ENCODE results near the gene TMIGD1.

Gene TMIGD1

DNA sequence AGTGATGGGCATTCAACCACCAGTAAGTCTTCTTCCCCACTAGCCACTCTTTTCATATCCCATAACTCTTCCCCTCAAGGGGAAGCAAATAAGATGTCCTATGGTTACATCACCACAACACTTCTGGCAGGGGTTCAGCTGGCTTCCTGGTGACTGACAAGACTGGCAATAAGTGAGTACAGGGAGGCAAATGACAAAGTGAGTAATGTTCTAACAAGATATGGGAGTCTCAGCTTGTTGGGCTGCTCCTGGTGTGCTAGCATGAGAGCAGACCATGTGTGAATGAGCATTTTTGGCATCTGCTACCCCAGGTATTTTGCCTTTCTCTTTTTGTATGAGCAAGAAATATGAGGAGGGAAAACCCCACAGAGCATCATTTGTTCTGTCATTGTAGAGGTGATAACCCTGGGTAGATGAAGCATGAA, 9.9 kb downstream of the TMIGD1 start:
- peak; percentile 50 for DNase-seq

DNA sequence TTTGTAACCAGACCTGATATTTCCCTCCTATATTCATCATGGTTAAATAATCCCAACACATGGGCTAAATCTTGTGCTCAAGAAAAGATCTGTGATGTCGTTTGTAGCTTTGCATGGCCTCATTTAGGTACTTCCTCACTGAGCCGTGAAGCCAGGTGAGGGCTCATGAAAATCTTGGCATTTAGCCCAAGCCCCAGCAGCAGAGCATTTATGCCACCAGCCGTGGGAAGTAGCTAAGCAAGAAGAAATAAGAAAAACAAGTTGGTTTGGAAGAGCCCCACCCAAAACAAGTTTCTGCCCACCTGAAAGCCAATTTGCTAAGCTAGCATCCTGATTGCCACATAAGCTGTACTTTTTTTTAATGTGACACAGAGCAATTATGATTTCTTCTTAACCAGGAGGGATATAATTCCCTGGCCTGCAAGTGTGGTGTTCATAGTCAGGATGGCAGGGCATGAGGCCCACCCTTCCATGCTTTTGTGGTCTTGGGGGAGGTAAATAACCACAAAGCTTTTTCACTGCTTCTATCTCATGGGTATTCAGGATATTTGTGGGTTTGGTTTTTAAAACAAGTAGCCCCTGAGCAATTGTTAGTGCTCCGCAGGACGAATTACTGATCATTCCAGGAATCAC, 10.5 kb downstream of the TMIGD1 start:
- DNase-seq, result no peak

DNA sequence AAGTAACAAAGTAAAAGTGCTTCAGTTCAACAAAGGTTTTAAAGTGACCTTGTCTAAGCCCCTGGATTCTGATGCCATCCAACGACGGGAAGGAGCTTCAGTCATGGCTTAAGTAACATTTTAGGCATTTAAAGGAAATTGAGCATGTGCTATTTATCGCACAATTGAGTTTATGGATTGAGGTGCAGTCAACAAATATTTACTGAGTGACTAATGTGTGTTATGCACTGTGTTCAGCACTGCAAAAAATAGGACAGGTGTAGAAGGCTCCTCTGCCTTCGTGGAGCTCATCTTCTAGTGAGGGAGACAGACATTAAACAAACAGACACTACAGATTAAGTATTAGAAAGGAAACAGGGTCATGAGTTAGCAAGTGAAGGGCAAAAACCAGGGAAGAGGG, 12.5 kb downstream of the TMIGD1 start:
- no peak for DNase-seq

DNA sequence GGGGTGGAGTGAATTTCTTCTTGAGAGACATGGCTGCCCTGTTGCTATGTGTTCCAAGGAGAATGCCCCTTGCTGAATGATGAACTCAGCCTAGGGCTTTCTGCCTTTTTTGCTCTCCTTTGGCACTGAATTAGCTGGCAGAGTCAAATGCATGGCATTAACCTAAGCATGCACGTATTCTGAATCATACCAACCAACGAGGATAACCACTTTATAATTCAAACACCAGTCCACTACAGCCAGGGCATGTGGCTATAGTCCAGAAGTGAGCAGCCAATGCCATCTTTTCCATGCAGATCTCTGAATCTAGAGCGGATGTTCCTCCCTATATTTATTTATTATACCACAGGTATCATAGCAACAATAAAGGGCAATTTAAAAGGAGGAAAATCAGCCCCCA, 15.7 kb downstream of the TMIGD1 start:
- no peak for DNase-seq

DNA sequence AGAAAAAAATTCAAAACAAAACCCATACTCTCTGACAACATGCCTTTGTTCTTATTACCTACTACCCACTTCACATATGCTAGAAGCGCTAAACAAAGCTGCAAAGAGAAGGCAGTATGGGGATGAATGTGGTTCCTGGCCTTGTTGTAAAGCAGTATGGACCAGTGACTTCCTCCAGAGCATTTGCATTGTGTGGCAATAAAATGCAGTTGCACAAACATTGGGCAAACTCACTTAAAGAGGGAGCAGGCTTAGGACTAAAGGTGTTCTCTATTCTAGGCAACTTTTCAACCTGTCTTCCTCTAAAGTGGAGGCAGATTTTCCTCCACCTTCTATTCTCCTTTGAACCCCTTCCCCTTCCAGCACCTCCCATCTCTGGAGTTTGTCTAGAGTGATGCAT, 17.1 kb downstream of the TMIGD1 start:
- no peak for DNase-seq

DNA sequence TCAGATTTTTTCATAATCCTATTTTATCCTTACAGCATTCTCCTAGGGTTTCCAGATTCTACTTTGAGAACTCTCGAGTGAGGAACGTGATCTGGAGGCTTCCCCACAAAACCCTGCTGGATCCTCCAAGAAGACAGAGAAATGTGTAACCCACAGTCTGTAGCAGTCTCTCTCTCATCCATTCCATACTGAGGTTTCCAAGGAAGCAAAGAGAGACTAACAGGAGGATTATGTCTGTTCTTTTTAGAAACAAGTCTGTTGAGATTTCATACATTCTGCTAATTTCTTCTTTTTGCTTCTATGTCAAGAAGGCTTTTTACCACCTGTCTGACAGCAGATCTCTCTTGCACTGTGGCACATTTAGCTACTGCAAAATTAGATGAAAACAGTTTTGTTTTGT, 18.8 kb downstream of the TMIGD1 start:
- DNase-seq, result no peak

DNA sequence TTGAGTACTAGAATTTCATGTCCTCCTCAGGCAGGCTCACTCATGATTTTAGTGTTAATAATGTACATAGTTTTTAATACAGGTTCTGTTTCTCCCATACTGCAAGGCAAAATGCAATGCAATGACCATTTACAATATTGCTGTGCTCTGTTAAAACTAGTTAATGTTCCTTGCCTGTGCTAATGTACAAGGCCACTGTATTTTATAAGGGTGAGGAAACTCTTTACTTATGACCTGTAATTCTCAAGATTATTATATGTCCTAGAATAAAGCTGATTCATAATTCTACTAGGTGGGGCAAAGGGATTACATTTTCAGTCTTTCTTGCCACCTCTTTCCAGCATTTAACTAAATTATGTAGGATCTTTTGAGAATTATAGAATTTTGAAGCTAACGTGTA, 19.4 kb downstream of the TMIGD1 start:
- DNase-seq, result no peak

DNA sequence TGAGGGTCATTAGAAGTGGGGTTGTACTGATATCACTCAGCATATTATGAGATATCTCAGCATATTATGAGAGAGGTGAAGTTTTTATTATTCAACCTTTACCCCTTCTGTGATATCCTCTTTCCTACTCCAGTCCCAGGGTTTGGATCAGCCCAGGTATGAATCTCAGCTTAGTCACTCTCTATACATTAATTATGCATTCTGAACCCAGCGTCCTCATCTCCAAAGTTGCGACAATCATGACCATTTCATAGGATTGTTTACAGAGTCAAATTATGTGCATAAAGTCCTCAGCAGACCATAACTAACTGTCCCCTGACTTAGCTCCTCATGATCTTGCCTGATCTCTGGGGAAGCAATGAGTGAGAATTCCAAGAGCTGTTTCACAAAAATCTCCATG, 21.6 kb downstream of the TMIGD1 start:
- DNase-seq, result no peak

DNA sequence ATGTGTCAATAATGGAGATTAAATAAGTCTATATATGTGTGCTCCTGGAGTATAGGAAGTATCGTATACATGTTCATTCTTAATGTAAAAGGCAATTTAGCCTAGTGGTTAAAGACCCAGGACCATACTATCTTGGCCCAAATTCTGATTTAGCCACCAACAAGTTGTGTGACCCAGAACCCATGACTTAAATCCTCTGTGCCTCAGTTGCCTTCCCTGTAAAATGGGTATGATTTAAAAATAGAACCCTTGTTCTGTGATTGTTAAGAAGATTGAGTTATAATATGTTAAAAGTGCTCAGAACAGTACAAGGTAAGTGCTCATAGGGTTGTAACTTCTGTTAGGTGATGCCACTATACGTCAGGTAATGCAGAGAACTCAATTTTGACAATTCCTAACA, 23.3 kb downstream of the TMIGD1 start:
- DNase-seq, result no peak

DNA sequence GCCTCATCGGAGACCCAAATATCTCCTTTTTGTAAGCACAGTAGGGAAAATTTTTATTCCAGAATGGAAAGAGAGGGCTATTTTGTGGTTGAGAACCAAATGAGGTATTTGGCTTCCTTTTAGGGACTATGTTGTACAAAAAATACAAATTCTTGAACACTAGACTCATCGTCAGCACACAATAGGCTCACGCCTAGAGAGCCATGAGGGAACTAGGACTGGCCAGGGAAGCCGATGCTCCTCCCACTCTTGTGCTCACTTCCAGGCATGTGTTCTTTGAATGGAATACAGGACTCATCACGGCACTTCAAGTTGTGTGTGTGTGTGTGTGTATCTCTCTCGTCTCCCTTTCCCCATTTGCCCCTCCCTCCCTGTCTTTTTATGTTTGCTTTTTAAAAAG, 24.3 kb downstream of the TMIGD1 start:
- DNase-seq, result no peak

DNA sequence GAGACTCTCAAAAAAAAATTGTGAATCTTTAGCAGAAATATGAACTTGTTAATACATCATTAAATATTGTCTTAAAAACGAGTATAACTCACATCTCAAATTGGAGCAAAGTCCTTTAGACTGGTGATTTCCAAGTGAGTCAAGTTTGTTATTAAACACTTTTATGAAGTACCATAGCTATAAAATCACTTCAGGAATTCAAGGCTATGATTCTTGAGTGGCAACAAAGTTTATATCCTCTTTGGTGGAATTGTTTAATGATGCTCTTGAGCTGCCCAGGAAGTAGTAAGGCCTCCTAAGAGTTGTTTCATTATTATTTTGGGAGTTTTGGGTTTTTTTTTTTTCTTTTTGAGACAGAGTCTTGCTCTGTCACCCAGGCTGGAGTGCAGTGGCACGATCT, 25.5 kb downstream of the TMIGD1 start:
- DNase-seq, result no peak

DNA sequence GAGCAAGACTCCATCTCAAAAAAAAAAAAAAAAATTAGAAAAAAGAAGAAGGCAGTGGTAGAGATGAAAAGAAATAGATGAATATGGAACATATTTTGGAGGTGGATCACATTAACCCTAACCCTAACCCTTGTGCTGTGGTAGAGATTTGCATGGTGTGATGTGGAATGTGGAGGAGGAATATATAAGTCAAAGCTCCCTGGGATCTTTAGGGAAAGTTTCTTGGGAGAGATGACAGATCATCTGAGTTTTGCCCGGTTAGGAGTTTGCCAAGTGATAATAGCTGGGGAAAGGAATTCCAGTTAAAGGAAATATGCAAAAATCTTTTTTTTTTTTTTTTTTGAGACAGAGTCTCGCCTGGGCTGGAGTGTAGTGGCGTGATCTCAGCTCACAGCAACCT, 29.1 kb downstream of the TMIGD1 start:
- no peak for DNase-seq

DNA sequence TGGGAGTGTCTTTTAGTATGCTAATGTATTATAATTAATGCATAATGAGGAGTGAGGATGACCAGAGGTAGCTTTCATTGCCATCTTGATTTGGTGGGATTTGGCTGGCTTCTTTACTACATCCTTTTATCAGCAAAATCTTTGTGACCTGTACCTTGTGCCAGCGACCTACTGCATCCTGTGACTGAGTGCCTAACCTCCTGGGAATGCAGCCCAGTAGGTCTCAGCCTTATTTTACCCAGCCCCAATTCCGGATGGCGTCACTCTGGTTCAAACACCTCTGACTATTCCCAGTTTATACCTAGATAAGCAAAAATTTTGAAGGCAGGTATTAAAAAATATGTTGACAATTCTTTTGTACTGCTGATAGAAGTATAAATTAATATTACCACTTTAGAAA, 31.6 kb downstream of the TMIGD1 start:
- DNase-seq, result no peak

DNA sequence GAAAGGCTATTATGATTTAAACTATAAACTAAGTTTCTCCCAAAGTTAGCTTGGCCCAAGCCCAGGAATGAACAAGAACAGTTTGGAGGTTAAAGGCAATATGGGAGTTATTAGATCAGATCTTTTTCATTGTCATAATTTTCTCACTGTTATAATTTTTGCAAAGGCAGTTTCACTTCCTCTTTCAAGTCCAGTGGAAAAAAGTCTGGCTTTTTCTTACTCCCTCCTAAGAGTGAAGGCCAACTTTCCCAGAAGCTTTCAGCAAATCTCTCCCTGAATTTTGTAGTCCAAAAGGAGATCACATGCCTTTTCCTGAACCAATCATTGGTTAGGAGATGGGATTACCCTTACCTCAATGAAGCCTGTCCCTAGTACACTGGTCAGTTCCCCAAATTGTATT, 33.0 kb downstream of the TMIGD1 start:
- no peak for DNase-seq

DNA sequence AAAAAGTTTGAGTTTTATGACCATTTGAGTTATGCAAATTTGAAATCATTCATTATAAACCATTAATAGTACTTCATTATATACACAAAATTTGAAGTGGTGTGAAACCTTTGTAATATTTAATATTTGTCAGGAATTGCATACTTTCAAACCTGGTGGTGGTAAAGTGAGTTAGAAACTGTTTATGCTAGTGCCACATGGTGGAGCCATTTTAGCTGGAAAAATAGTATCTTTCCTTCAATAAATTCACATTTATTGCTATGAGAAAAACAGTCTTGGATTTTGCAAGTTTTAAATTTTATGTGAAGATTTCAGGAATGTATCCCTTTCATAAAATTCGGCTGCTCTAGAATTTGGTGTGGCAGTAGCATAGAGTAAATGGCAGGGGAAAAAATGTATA, 34.9 kb downstream of the TMIGD1 start:
- no peak for DNase-seq

DNA sequence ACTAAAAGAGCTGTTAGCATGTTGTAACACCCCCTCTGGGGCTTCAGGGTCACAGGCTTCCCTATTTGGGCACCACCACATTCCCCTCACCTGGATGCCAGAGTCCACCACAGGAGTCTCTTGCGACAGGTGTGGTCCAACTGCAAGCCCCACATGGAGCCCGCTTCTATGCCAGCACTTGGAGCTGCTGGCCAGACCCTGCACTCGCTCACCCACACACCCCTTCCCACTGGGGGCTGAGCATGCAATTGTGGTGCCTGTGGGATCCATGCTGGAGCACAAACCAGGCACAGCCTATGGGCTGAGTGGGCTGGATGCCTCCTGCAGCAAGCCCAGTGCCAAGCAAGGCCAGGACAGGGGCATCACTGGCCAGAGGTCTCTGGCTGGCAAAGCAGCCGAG, 36.1 kb downstream of the TMIGD1 start:
- no peak for DNase-seq

DNA sequence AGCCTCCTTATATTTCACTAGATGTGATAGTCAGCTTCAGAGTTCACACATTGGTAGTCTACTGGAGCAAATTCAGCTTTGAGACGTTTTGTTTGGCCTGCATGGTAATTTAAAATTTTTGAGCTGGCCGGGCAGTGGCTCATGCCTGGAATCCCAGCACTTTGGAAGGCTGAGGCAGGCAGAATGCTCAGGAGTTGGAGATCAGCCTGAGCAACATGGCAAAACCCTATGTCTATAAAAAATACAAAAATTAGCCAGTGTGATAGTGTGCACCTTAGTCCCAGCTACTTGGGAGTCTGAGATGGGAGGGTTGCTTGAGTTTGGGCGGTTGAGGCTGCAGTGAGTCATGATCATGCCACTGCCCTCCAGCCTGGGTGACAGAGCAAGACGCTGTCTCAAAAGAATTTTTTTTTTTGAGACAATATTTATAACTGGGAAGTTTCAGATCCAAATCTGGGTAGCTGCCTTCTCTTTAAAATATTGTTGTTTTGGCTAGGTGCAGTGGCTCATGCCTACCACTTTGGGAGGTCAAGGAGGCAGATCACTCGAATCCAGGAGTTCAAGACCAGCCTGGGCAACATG, 37.3 kb downstream of the TMIGD1 start:
- no peak for DNase-seq

DNA sequence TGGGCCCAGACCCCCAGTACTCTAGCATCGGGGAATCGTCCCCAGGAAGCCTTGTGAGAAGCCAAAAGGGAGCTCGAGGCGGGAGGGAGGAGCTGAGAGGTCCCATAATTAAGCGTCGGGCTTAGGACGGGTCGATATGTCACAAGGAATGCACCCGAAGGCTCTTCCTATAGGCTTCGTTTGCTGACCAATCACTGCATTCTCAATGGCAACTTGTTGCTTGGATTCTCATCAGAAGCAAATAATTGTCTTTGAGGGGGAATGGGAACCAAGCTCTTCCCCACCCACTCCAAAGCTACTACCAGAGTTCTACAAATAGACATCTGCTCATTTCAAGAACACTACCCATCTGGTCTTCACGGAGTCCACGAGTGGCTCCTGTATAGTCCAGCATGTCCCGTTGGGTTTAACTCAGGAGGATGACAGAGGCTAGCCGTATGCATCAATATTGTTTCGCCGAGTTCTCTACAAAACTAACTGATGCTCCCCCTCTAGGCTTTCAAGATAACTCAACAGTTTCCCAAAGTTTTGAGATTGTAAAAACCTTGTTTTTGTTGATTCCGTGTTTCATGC, 41.5 kb downstream of the TMIGD1 start:
- no peak for DNase-seq

DNA sequence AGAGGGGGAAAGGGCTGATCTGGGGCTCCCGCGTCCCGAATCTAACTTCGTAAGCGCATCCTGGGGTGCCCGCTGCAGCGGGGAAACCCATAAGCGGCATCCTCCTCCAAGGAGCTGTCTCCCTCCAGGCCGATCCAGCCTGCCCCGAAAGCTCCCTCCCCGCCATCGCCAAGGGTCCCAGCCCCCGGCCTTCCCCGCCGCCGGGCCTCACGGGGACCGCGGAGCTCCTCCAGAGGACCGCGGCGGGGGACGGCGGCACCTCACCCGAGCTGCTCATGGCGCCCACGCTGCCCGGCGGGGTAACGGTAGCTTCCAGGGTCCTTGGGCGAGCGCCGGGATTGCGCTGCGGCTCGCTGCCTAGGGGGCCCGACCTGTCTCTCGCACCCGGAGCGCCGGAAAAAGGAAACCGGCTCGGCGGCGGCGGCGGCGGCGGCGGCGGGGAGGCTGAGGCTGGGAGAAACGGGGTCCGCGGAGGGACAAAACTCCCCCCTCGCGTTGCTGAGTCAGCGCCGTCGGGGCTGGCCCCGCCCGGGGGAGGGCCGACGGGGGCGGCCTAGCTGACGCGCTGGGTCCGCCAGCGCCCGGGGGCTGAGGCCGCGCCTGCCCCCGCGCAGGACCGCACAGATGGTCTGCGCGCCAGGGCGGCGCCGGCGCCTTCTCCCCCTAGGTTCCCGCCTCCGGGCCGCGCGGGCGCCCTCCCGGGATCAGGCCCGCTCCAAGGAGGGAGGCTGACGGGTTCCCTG, 42.1 kb downstream of the TMIGD1 start, which contains the start of gene BLMH:
Gene BLMH (minus strand): TSS at position 402 of the 743 bp plus-strand sequence. CDS start 125 bp downstream, at position 277.
- peak; percentile 91 for DNase-seq

DNA sequence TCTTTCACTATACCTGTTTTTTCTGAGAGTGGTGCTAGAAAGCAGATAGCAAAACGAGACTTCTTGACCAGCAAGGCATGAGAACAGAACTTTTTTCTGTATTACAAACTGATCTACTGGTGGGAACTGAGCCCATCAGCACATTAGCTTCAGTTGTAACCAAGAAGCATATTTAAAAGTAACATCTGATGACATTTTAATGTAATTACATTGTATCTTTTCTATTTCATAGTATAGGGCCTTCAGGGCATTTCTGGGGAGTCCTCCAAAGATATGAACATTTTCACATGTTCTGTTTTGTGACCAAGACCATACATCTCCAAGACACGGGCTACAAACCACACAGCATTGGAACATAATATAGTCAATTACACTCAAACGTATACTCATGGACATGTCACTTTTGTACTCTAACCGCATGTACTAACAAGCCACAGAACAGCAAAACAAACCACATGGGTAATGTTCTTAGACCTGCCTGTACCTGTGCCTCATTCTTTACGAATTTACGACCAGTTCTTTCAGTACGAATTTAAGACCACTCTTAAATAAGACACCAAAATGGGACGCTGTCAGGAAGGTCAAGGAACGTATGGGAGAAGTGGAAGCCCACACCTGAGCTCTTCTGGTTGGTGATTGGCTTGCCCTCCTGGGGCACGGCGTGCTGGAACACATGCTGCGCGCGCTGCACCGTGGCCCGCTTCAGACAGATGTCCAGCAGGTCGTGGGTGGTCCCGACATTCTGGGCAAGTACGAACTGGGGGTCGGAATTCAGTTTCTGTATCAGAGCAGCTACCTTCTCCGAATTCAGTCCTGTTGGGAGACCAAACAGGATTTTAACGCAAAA, 42.9 kb downstream of the TMIGD1 start:
- peak; percentile 61 for DNase-seq

DNA sequence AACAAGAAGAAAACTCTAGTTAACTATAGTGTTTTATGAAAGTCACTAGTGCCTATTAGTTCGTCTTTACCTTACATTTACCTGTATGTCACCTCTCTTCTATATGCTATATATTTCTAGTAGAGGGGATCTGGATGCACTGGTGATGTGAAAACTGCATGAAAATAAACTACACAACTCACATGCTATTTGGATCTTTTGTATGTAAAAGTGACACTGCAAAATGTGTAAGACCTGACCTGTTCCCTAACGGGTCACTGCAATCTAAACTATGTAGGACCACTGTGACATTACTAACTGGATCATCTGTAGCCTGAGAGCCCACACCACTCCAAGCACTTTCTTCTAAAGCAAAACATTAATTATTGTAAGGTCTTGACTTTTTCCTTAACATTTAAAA, 43.8 kb downstream of the TMIGD1 start:
- DNase-seq, result no peak

DNA sequence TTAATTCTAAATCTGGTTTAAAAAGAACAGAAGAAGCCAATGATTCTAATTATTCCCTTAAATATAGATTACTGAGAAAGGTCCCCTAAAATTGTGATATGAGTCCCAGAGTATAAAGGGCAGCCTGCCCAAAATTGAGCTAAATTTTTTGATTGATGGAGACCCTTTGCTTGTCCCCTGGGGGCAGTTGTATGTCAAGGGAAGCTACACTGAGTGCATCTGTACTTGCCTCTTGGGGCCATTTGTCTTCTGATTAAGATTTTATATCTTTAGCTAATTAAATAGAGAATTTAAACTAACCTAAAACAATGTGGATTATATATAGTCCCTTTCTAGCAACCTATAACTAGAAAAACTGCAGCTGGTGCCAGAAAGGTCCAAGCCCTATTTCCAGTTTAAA, 54.7 kb downstream of the TMIGD1 start:
- DNase-seq, result no peak

DNA sequence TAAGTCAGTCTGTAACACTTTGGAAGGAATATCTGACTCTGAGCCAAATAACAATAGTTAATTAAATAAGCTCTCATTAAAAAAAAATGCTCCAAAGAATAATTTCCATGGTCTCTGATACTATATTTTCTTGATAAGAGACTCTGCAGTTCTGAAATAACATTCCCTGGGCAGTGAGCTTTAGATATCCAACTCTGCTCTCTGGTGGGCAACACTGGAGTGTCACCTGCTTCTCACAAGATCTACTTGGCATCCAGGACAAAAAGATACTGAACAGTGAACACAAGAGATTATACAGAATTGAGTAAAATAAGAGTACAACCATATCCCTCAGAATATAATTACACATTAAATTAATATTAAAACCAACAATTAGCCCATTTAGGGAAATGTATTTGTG, 55.8 kb downstream of the TMIGD1 start:
- peak; percentile 5 for DNase-seq
